ENCODE measurements around the gene MS4A15.
"Not testable (repeated sequence)": the region's sequence is repeated elsewhere in the genome, so short reads cannot be mapped to it uniquely, and the experiment has no call there.

The MS4A15 gene

DNA sequence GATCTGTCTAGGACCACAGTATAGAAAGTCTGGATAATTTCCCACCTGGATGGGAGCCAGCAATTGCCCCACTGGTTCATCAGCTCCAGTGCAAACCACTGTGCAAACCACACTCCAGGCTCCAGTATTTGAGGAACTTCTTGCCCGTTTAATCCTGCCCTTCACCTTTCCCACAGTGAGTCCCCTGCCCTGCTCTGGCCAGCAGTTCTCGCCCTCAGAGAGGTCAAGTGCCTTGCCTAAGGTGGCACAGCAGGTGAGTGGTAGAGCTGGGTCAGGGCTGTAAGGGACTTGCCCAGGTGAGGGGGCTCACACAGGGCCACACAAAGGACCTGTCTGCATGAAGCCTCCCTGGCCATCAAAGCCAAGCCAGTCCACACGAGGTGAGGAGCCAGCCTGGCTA is 52.6 kb downstream of the MS4A15 start:
- no peak for DNase-seq (ENCODE audit: low spot score)

DNA sequence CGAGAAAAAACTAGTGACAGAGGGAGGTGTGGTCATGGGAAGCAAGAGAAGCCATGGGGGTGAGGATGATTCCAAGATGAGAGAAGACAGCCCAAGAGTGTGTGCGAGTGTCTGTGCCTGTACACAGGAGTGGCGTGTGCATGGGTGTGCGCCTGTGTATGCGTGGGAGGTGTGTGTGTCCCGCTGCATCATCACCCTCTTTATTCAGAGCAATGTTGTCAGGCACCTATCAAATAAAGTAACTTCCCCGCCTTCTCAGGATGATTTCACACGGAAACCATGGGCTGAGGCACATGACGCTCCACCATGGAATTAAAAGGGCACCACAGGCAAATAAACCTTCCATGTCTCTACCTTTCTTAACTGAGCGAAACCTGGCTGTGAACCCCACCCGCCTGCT is 53.0 kb downstream of the MS4A15 start:
- no peak for DNase-seq (ENCODE audit: low spot score)

GRCh38 chr11:60810151-60810550 is 53.5 kb downstream of the MS4A15 start:
- DNase-seq (ENCODE audit: low spot score): no peak

- DNase-seq (ENCODE audit: low spot score): peak; percentile 29
Observed at GRCh38 chr11:60810569-60810968, 53.9 kb downstream of the MS4A15 start.

DNA sequence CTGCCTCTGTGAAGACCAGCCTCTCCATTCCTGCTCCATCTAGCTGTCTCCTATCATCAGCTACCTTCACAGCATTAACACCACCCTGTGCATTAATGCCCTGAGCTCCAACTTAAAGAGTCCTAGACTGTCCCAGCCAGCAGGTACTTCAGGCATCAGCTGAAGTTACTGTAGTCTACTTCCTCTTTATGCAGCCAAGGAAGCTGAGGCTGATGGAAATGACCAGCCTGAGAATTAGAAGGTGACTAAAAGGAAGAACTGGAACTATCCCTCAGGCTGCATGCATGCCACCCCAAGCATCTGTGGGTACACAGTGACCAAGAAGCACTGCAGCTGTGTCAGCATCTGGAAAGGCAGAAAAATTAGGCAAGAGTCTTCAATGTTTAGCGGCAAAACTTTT is 56.7 kb downstream of the MS4A15 start:
- no peak for DNase-seq (ENCODE audit: low spot score)

DNA sequence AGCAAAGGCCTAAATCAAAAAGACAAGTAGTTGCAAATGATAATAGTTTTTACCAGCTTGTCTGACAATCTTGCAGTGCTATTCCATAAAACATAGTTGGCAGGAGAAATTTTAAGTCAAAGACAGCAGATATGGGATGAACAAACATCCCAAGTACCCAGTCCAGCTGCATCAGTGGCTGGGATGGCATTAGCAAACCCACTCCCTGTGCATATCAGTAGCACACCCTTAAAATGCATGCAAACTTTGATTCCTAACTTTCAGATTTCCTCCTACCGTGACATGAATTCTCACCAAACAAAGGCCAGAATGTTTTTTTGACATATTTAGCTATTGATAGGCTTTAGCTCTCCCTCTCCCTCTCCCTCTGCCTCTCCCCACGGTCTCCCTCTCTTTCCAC is 57.4 kb downstream of the MS4A15 start:
- DNase-seq (ENCODE audit: low spot score): no peak

- DNase-seq (ENCODE audit: low spot score): no peak
Observed at GRCh38 chr11:60816590-60817157, 60.0 kb downstream of the MS4A15 start.

DNA sequence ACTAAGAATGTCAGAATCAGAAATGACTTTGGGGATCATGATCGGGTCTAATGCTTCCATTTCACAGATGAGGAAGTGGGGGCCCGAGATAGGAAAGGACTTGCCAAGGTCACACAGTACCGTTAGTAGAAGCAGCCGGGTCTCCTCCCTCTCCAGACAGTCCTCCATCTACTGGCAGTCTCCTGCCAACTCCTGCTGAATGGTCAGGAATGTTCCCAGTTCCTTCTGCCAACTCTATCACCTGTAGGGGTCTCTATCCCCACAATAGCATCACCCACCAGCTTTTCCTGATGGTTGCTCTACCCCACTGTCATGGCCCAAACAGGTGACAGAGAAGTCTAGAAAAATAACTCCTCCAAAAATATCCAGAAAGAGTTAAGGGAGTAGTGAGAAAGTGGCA is 61.4 kb downstream of the MS4A15 start:
- DNase-seq (ENCODE audit: low spot score): no peak

GRCh38 chr11:60821827-60822599 is 65.3 kb downstream of the MS4A15 start:
- no peak for DNase-seq (ENCODE audit: low spot score)

- DNase-seq (ENCODE audit: low spot score): not testable (repeated sequence)
Observed at GRCh38 chr11:60823745-60824306, 67.2 kb downstream of the MS4A15 start.

DNA sequence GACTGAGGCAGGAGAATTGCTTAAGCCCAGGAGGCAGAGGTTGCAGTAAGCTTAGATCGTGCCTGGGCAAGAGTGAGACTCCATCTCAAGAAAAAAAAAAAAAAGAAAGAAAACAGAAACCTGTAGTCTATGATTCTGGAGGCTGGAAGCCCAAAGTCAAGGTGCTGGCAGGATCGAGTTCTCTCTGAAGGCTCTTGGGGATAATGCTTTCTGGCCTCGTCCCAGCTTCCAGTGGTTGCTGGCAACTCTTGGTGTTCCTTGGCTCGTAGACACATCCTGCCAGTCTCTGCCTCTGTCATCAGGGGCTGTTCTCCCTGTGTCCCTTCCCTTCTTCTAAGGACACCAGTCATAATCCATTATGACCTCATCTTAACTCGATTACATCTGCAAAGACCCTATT is 68.5 kb downstream of the MS4A15 start:
- no peak for DNase-seq (ENCODE audit: low spot score)

- no peak for DNase-seq (ENCODE audit: low spot score)
Observed at GRCh38 chr11:60825790-60826189, 69.1 kb downstream of the MS4A15 start.
